ENCODE results near the gene FHIT.

DNA sequence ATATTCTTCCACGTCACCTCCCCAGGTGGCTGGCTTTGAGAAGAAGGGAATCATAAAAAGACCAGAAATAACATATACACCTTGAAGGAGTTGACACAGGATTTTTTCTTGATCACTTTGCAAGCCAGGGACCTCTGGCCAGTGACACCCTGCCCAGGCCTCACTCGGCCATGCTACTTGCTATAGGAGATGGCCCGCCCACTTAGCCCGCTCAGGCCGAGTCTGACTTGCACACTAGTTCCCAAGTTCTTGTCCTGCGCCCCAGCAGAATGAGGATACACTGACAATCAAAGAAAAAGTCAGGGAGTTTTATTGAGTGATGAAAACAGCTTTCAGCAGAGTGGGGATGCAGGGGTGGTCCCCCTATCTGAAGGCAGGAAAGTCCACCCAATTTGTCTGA is 1155.3 kb downstream of the FHIT start:
- TF ChIP-seq POLR2A (IDR thresholded peaks at IDR 0.05; ENCODE audit: low read length) (no peak), GATA1 (IDR thresholded peaks at IDR 0.05; ENCODE audit: low read depth, low read length) (no peak)

Measured in erythroblast (primary cell).